OCI-LY3 (cell line): Measurements from ENCODE around the gene RNF166.

Source experiments
- H2AFZ ChIP-seq: fragments of 200-600, 300-600 bp; shearing (Covaris generic); 2 replicates; pipeline ENCODE4 v1.6.0; 2014; ENCODE audit warnings: antibody characterized with exemption, low read depth, low read length
- H3K27ac ChIP-seq: fragments of 200-600, 300-600 bp; sonication (generic); 2 replicates; pipeline ENCODE4 v1.5.1; 2014; ENCODE audit warnings: mild to moderate bottlenecking, low read length, moderate library complexity, mixed read lengths
- H3K27me3 ChIP-seq: fragments of 200-600, 300-600 bp; sonication (generic); 2 replicates; pipeline ENCODE4 v1.6.1; 2014; ENCODE audit warnings: low read depth, low read length, mixed read lengths
- H3K36me3 ChIP-seq: fragments of 200-600, 300-600 bp; sonication (generic); replicated peaks from 2 replicates; pipeline ENCODE3; 2014; ENCODE audit warnings: low read depth, low read length, mixed read lengths
- H3K4me1 ChIP-seq: fragments of 300-600, 200-600 bp; sonication (generic); 2 replicates; pipeline ENCODE4 v1.6.1; 2014; ENCODE audit warnings: low read length, mixed read lengths
- H3K4me2 ChIP-seq: fragments of 200-600, 300-600 bp; sonication (generic); 2 replicates; pipeline ENCODE4 v1.6.1; 2014; ENCODE audit warnings: low read length, mixed read lengths
- H3K4me3 ChIP-seq: fragments of 300-600, 200-600 bp; sonication (generic); 2 replicates; pipeline ENCODE4 v1.5.1; 2014; ENCODE audit warnings: antibody characterized with exemption, mild to moderate bottlenecking, low read length, moderate library complexity
- H3K79me2 ChIP-seq: fragments of 300-600, 200-600 bp; shearing (Covaris generic); 2 replicates; pipeline ENCODE4 v1.6.1; 2014; ENCODE audit warnings: mild to moderate bottlenecking, low read length, mixed read lengths
- H3K9ac ChIP-seq: fragments of 300-600, 200-600 bp; shearing (Covaris generic); 2 replicates; pipeline ENCODE4 v1.6.0; 2014; ENCODE audit warnings: mild to moderate bottlenecking, low read length, moderate library complexity
- H3K9me3 ChIP-seq: fragments of 200-600, 300-600 bp; shearing (Covaris generic); 2 replicates; pipeline ENCODE4 v1.6.1; 2014; ENCODE audit warnings: low read length, mixed read lengths; ENCODE audit not compliant: insufficient read depth
- H4K20me1 ChIP-seq: fragments of 200-600, 300-600 bp; sonication (generic); 2 replicates; pipeline ENCODE4 v1.6.1; 2016; ENCODE audit warnings: low read length, mixed read lengths; ENCODE audit not compliant: insufficient read depth
- EZH2phosphoT487 ChIP-seq: fragments of 200-600 bp; shearing (Covaris generic); IDR thresholded peaks from 2 replicates; pipeline ENCODE4 v1.6.1; 2018; ENCODE audit warnings: antibody characterized with exemption, mixed run types, low read depth
- TF ChIP-seq, protein P1 (sequence below): fragments of 200-600, 300-600 bp; sonication (generic); IDR thresholded peaks from 2 replicates; pipeline ENCODE4 v1.5.1; 2014; ENCODE audit warnings: antibody characterized with exemption, low read length, low read depth

RNF166 gene

GRCh38 chr16:88753602-88754001 lies 47.4 kb upstream of the RNF166 start:
- no peak for TF ChIP-seq EZH2phosphoT487
- TF ChIP-seq, protein P1, sequence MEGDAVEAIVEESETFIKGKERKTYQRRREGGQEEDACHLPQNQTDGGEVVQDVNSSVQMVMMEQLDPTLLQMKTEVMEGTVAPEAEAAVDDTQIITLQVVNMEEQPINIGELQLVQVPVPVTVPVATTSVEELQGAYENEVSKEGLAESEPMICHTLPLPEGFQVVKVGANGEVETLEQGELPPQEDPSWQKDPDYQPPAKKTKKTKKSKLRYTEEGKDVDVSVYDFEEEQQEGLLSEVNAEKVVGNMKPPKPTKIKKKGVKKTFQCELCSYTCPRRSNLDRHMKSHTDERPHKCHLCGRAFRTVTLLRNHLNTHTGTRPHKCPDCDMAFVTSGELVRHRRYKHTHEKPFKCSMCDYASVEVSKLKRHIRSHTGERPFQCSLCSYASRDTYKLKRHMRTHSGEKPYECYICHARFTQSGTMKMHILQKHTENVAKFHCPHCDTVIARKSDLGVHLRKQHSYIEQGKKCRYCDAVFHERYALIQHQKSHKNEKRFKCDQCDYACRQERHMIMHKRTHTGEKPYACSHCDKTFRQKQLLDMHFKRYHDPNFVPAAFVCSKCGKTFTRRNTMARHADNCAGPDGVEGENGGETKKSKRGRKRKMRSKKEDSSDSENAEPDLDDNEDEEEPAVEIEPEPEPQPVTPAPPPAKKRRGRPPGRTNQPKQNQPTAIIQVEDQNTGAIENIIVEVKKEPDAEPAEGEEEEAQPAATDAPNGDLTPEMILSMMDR, result no peak

DNA sequence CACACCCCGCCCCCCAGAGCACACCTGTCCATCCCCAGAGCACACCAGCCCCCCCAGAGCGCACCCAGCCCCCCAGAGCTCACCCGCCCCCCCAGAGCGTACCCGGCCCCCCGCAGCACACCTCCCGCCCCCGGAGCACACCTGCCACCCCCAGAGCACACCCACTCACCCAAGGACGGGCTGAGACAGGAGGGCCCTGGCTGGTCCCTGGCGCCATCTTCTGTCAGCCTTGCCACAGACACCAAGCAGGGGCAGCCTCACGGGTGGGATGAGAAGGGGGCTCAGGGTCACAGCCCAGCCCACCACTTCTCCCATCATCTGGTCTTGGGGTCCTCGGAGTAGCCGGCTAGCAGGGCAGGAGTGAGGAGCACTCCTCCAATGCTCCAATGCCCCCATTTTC lies 47.0 kb upstream of the RNF166 start:
- H3K4me1 ChIP-seq, result peaks cover 2% of the 10 kb centered on the region; the same call in 1 of the 2 replicates
- H3K4me2 ChIP-seq, result no peak overlapping the region
- H3K79me2 ChIP-seq, result no peaks in the 10 kb centered on the region
- no peak for TF ChIP-seq EZH2phosphoT487
- TF ChIP-seq, protein P1, result peak; percentile 39
- no peaks in the 10 kb centered on the region for H3K27me3 ChIP-seq
- H3K9me3 ChIP-seq, result no peaks in the 10 kb centered on the region
- H3K4me3 ChIP-seq, result no peak overlapping the region
- no peak overlapping the region for H2AFZ ChIP-seq
- no peak overlapping the region for H3K27ac ChIP-seq
- no peaks in the 10 kb centered on the region for H3K36me3 ChIP-seq
- no peak overlapping the region for H3K9ac ChIP-seq
- no peaks in the 10 kb centered on the region for H4K20me1 ChIP-seq

More at GRCh38 chr16:88753602-88754001, 47.4 kb upstream of the RNF166 start:
- H3K4me3 ChIP-seq, result no peak overlapping the region
- H3K9me3 ChIP-seq, result no peaks in the 10 kb centered on the region
- H2AFZ ChIP-seq, result no peak overlapping the region
- no peaks in the 10 kb centered on the region for H4K20me1 ChIP-seq
- H3K27ac ChIP-seq, result no peak overlapping the region
- no peaks in the 10 kb centered on the region for H3K36me3 ChIP-seq
- no peaks in the 10 kb centered on the region for H3K79me2 ChIP-seq
- no peak overlapping the region for H3K4me2 ChIP-seq
- H3K9ac ChIP-seq, result no peak overlapping the region
- H3K4me1 ChIP-seq, result peaks cover 6% of the 10 kb centered on the region
- no peaks in the 10 kb centered on the region for H3K27me3 ChIP-seq

DNA sequence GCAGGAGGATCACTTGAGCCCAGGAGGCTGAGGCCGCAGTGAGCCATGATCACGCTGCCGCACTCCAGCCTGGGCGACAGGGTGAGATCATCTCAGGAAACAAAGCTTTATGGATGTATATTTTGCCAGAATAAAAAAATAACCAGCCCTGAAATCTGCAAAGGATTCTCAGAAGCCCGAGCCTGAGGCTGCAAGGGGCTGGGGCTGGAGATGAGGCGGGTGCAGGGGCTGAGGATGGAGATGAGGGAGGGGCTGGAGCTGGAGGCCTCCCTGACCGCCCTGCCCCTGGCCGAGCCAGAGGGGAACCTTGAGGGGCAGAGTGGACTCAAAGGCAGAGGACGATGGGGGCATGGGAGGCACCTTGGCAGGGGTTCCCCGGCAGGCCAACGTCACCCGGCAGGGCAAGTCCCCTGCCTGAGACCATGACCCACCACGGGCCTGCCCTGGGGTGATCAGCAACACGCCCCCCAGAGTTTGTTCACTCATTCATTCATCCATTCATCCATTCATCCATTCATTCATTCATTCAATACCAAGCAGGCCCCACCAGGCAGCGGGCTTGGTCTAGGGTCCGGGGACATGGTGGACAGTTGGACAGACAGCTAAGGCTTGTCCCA lies 46.3 kb upstream of the RNF166 start:
- H3K4me3 ChIP-seq, result no peak overlapping the region
- H3K36me3 ChIP-seq, result no peaks in the 10 kb centered on the region
- H3K4me2 ChIP-seq, result no peak overlapping the region
- no peak for TF ChIP-seq EZH2phosphoT487
- TF ChIP-seq, protein P1, result no peak
- H3K9ac ChIP-seq, result no peak overlapping the region
- no peak overlapping the region for H2AFZ ChIP-seq
- H4K20me1 ChIP-seq, result no peaks in the 10 kb centered on the region
- H3K4me1 ChIP-seq, result no peaks in the 10 kb centered on the region
- H3K9me3 ChIP-seq, result no peaks in the 10 kb centered on the region
- no peak overlapping the region for H3K27ac ChIP-seq
- no peaks in the 10 kb centered on the region for H3K79me2 ChIP-seq
- no peaks in the 10 kb centered on the region for H3K27me3 ChIP-seq

- no peaks in the 10 kb centered on the region for H3K9me3 ChIP-seq
- no peak overlapping the region for H3K27ac ChIP-seq
- no peaks in the 10 kb centered on the region for H4K20me1 ChIP-seq
- H3K79me2 ChIP-seq, result no peaks in the 10 kb centered on the region
- H3K36me3 ChIP-seq, result no peaks in the 10 kb centered on the region
- no peak overlapping the region for H3K4me2 ChIP-seq
- H3K9ac ChIP-seq, result no peak overlapping the region
- no peaks in the 10 kb centered on the region for H3K27me3 ChIP-seq
- no peak overlapping the region for H2AFZ ChIP-seq
- TF ChIP-seq, protein P1, result no peak
- no peak for TF ChIP-seq EZH2phosphoT487
- peaks cover 8% of the 10 kb centered on the region for H3K4me1 ChIP-seq
- H3K4me3 ChIP-seq, result no peak overlapping the region
These were observed 44.6 kb upstream of the RNF166 start for GRCh38 chr16:88750854-88751253.
